K562 (cell line): ENCODE results near the gene MEF2D. TPM values are rescaled to one million over a fixed set of nuclear protein-coding genes. Genes with fewer than 3 reads are reported as not detected.

Source experiments
- AFF1 ChIP-seq, 2 experiments: fragments of 450-650 bp; IDR thresholded peaks; 2 replicates each; pipeline ENCODE4 v1.6.1; 2018; ENCODE audit warnings: mild to moderate bottlenecking in 2 of 2, low read depth in 1 of 2; ENCODE audit not compliant: partially characterized antibody in 2 of 2
- CREM ChIP-seq: IDR thresholded peaks from 2 replicates; pipeline ENCODE4 v1.6.1; 2014; ENCODE audit warnings: antibody characterized with exemption, low read depth
- E2F3 ChIP-seq: fragments of 250-450 bp; sonication (Bioruptor Pico); IDR thresholded peaks from 2 replicates; pipeline ENCODE4 v1.4.0; 2020; ENCODE audit warnings: mild to moderate bottlenecking
- E2F6 ChIP-seq, 2 experiments: IDR thresholded peaks; 2 replicates each; pipeline ENCODE4 v1.6.1; 2011; ENCODE audit warnings: borderline replicate concordance in 1 of 2, control low read depth in 1 of 2, low read depth in 1 of 2, low read length in 1 of 2, mild to moderate bottlenecking in 1 of 2, mixed read lengths in 1 of 2, moderate library complexity in 1 of 2; ENCODE audit not compliant: insufficient read depth in 1 of 2, insufficient read length in 1 of 2, poor library complexity in 1 of 2, severe bottlenecking in 1 of 2; ENCODE audit errors: extremely low read depth in 1 of 2
- EP400 ChIP-seq: fragments of 450-650 bp; IDR thresholded peaks from 2 replicates; pipeline ENCODE4 v1.6.1; 2017; ENCODE audit warnings: antibody characterized with exemption, mild to moderate bottlenecking, moderate library complexity
- EZH2 ChIP-seq: IDR thresholded peaks from 2 replicates; pipeline ENCODE4 v1.6.1; 2012; ENCODE audit warnings: low read depth, mild to moderate bottlenecking, inconsistent platforms, low read length, borderline replicate concordance
- HCFC1 ChIP-seq: IDR thresholded peaks from 2 replicates; pipeline ENCODE4 v1.6.1; 2012; ENCODE audit warnings: low read depth, low read length, improper control_type of control experiment
- NEUROD1 ChIP-seq: fragments of 150-350 bp; IDR thresholded peaks from 2 replicates; pipeline ENCODE4 v1.6.1; 2014; ENCODE audit warnings: borderline replicate concordance, low read length, low read depth; ENCODE audit not compliant: partially characterized antibody
- PHB2 ChIP-seq: fragments of 450-650 bp; IDR thresholded peaks from 2 replicates; pipeline ENCODE4 v1.6.1; 2017; ENCODE audit warnings: low read depth
- SMAD1 ChIP-seq: fragments of 150-350 bp; IDR thresholded peaks from 2 replicates; pipeline ENCODE4 v1.6.1; 2014; ENCODE audit warnings: low read length, low read depth; ENCODE audit not compliant: partially characterized antibody
- TOE1 ChIP-seq, 2 experiments: fragments of 450-650 bp in 1 of 2; sonication (generic) in 1 of 2; formaldehyde crosslinking in 1 of 2; IDR thresholded peaks; 2 replicates each; pipeline versions ENCODE4 v1.7.1 to v1.8.0; 2016 to 2022; ENCODE audit warnings: borderline replicate concordance in 2 of 2, mild to moderate bottlenecking in 2 of 2, antibody characterized with exemption in 1 of 2, inconsistent platforms in 1 of 2, low read depth in 1 of 2, missing genetic modification reagents in 1 of 2, moderate library complexity in 1 of 2
- ZNF583 ChIP-seq: fragments of 250-450 bp; sonication (Bioruptor Pico); IDR thresholded peaks from 2 replicates; pipeline ENCODE4 v1.4.0; 2020
- ZNF668 ChIP-seq: fragments of 250-450 bp; sonication (Bioruptor Pico); IDR thresholded peaks from 2 replicates; pipeline ENCODE4 v1.8.0; 2022; ENCODE audit warnings: mild to moderate bottlenecking, inconsistent platforms
- ZNF740 ChIP-seq, 3 experiments: fragments of 200-800 bp in 1 of 3; sonication (Bioruptor generic) in 1 of 3; sonication (generic) in 1 of 3; formaldehyde crosslinking in 1 of 3; IDR thresholded peaks; 2 replicates each; pipeline versions ENCODE4 v1.6.1 to v1.8.0; 2016 to 2022; ENCODE audit warnings: mild to moderate bottlenecking in 2 of 3, missing compliant biosample characterization in 2 of 3, missing genetic modification characterization in 2 of 3, missing genetic modification reagents in 1 of 3
- polyA plus RNA-seq, 8 experiments: library from polyadenylated mRNA; depleted of rRNA in 4 of 8; stranded (reverse) in 5 of 8; unstranded in 3 of 8; fragments of >200 nt; fragmentation: Nextera tagmentation in 2 of 8; fragmentation: Illumina TruSeq in 1 of 8; extraction: Ambion mirVana in 2 of 8; extraction: Trizol in 1 of 8; gene quantifications; 2 replicates each; pipeline versions ENCODE4 v1.2.1 to v1.2.3, GENCODE V29; 2011 to 2014; ENCODE audit warnings: inconsistent platforms in 1 of 8, missing spikeins in 1 of 8
- total RNA-seq, 7 experiments: library from RNA; depleted of rRNA in 6 of 7; stranded (reverse); fragments of >200 nt in 6 of 7; fragmentation: Illumina TruSeq in 2 of 7; extraction: Trizol in 2 of 7; gene quantifications; 2 replicates each; pipeline versions ENCODE4 v1.2.1 to v1.2.3, GENCODE V29; 2011 to 2021; ENCODE audit warnings: low replicate concordance in 1 of 7

Gene MEF2D
- total and polyA plus RNA-seq, 9 of the 15 experiments (the other 6 are each of a cell fraction or from before 2014, with no cell fraction given) = 0.10 to 19.5 (median 2.6) TPM

GRCh38 chr1:156419854-156420204 is 80.7 kb downstream of the MEF2D start (continued):
- no peak for TF ChIP-seq AFF1 (IDR thresholded peaks at IDR 0.05; ENCODE audit: low read depth in 1 of 2, partially characterized antibody in 2 of 2)
- TF ChIP-seq E2F6 (IDR thresholded peaks at IDR 0.05; ENCODE audit: borderline replicate concordance in 1 of 2, extremely low read depth in 1 of 2, insufficient read depth in 1 of 2, insufficient read length in 1 of 2, low read depth in 1 of 2, low read length in 1 of 2, poor library complexity in 1 of 2, severe bottlenecking in 1 of 2) = peak in 1 of 2 experiments; percentile 21
- TF ChIP-seq CREM = 0 out of 2 replicates have a peak, but pooled peaks have one; percentile 7
- TF ChIP-seq ZNF740 (CRISPR knock-in tag; IDR thresholded peaks at IDR 0.05) = peak; percentile 87
- TF ChIP-seq ZNF740 (tag; IDR thresholded peaks at IDR 0.05) = peak in 1 of 2 experiments; percentile 53; a peak in 1 of 4 replicates
- no peak for TF ChIP-seq ZNF668 (CRISPR knock-in tag)
- 0 out of 2 replicates have a peak, but pooled peaks have one; percentile 27 for TF ChIP-seq HCFC1
- TF ChIP-seq EP400 = no peak
- no peak for TF ChIP-seq E2F3
- TF ChIP-seq PHB2 = no peak
- no peak for TF ChIP-seq ZNF583 (CRISPR knock-in tag)
- peak; percentile 90 for TF ChIP-seq NEUROD1
- 0 out of 2 replicates have a peak, but pooled peaks have one; percentile 28 for TF ChIP-seq TOE1 (IDR thresholded peaks at IDR 0.05; ENCODE audit: borderline replicate concordance)
- TF ChIP-seq TOE1 (CRISPR knock-in tag; IDR thresholded peaks at IDR 0.05; ENCODE audit: borderline replicate concordance, low read depth) = no peak
- TF ChIP-seq EZH2 = peak; percentile 37; the same call in 1 of the 2 replicates
- TF ChIP-seq SMAD1 = no peak
